GDM1 (cell line): ENCODE results near the gene ABCA4.

Source experiments
- DNase-seq: peaks from one replicate; lab custom pipeline; 2025; lab: John Stamatoyannopoulos, UW

The ABCA4 gene

DNA sequence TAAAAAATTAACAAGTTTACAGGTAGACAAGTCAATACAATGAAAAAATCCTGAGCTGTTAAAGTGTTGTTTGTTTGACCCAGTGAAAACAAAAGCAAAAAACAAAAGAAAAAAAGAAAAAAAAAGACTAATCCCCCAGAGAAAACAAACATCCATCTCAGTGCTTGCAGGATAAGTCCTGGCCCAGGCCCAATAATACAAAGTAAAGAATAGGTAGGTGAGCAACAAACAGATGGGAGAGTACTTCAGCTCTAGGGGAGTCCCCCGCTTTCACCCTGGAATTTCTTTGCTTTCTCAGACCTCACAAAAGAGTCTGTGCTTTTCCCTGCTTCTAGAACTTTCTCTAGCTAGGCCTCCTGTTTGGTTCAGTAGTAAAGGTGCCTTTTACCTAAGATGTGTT is 70.3 kb downstream of the ABCA4 start:
- no peak for DNase-seq

DNA sequence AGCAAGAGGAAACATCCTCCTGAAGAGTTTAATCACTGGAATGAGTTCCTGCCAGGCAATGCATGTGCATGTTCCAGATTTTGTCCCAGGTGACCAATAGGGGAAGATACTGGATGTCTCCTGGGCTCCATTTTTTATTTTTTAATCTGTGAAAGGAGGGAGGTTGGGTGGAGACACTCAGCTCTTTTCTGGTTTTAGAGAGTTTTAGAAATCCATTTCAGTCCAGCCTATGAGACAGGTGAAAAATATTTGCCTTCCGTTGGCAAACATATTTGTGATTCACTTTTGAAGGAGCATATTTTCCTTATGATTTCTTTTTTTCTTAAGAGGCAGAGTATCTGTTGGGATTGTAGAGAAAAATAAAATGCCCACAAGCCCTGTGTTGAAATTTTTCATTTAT is 70.7 kb downstream of the ABCA4 start:
- DNase-seq: no peak

DNA sequence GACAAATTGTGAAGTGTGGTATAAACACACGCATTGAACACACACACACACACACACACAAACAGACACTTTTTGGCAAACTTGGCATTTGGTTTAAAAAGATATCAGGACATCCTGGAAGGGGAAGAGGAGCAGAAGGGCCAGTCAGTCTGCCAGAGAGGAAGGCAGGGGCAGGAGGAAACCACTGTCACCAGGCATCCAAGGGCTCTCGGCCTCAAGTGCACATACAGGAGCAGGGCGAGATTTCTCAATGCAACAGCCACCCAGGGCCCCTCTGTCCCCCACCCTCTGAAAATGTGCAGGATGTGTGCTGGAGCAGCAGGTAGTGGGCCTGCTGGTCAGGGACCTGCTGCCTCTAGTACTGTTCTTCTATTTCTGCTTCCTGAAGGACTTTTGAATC is 71.2 kb downstream of the ABCA4 start:
- DNase-seq: no peak

DNA sequence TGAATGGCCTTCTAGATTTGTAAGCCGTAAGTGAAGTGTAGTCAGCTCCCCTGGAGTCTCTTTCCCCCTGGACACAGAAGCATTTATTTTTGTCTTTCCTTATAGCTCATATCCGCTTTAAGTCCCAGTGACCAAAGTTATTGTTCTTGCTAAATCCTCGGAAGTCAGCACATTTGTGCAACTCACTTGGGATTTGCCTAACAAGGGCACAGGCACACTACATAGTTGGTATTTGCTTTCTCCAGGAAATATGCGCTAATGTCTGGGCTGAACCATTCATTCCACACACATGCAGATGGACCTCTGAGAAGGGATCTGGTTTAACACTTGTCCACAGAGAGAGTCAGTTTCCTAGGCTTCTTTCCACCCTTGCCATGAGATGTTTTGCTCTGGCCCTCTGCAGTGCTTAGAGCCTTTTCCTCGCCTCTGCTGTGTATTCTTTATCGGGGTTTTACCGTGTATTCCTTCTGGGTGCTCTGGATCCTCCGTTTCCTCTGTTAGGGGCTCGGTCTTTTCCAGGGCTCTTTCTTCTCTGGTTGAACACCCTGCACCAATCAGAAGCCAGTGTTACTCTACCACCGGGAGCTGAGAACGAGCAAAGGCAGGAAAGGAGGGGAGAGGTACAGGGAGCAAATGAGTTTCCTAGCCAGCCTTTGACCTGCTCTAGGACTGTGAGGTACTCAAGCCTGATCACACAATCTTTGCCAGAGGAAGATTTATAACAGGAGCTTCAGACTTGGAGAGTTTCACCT is 72.4 kb downstream of the ABCA4 start:
- no peak for DNase-seq

DNA sequence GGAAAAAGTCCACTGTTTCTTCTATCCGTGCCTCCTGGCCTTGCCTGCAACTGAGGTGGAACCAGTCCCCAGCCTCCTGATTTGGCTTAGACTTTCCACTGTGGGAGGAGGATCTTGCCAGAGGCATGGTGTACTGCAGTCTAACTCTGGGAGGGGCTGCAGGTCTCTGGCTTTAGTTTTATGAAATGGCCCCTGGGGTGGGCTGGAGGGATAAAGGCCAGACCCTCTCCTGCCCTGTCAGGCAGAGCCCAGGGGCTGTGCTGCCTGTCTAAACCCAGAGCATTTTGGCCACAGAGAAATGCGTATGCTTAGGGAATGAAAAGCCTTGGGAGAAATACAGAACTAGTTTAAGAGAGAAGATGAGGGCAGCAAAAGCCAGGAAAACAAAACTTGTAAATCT is 73.0 kb downstream of the ABCA4 start:
- no peak for DNase-seq

DNA sequence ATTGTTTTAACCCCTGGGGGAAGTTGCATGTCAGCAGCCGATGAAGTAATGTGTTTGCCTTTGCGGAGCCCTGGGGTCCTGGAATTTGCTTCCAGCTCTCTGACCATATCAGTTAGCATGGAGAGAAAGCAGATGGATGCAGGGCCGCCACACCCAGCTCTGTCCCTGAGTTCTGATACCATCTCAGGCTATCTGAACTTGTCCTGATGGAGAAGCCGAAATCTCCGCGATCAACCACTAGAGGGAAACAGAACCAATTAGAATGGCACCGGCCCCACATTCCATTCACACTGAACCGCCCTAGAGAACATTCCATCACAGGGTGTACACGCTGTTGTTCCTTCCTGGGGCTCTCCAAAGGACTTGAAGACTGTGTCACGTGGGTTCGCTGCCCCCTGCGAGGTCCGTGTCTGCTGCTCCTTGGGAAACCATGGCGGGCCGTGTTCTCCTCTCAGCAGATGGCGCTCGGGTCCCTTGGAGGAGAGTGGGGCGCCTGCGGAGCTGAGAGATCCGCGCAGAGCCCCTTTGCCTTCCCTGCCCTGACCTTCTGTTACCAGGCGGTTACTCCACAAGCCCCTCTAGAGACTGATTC is 75.4 kb downstream of the ABCA4 start:
- no peak for DNase-seq

DNA sequence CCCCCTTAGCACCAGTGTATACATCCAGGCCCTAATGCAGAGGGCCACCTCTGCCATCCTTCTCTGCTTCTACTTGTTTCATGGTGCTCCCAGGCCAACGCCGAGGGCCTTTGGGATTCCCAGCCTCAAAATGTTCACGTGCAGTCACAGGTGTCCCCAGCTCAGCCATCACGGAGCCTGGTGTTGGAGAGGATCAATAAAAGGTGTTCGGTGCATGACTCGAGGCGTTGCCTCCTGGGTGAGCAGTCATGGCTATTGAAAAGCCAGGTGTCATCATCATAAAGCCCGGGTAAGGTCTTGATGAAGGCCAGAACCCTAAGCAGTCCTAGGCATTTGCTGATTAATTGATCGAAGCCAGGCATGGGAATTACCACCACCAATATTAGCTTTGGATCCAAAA is 76.1 kb downstream of the ABCA4 start:
- no peak for DNase-seq

DNA sequence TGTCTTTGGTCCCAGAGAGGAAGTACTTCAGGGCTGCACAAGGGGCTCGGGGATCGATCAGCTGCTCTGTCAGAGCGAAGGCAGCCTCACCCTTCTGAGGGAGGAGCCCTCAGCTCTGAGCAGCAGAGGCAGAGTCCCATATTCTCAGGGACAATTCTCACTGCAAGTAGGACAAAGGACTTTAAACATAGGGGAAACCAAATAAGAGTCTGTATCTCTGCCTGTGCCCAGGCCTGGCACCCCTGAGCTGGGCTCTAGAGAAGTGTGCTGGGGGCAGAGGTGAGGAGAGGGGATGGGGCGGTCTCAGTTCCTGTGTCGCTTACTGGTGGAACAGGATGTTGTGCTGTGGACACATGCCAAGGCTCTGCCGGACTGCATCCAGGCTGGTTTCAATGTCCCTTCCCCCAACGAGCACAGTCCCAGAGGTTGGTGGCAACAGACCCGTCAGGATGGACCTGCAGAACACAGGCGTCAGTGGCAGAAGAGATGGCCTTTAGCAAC is 76.6 kb downstream of the ABCA4 start:
- DNase-seq: peak; percentile 12

DNA sequence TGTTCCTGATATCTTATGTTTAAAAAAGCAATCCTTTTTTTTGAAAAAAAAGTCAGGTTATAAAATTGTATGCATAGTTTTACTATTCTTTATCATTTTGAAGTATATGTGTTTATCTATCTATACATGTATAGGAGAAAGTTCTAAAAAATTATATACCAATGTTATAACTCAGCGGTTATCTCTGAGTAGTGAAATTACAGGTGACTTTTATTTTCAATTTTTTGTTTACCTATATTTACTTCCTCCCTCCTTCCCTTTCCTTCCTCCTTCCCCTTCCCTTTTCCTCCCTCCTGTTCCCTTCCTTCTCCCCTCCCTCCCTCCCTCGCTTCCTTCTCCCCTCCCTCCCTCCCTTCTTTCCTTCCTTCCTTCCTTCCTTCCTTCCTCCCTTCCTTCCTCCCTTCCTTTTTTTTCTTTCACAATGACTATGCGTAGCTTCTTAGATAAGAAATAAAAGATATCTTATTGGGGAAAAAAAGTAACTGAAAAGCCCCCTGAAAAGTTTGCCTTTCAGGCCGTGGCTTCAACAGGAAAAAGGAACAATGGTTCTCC is 77.1 kb downstream of the ABCA4 start:
- no peak for DNase-seq

DNA sequence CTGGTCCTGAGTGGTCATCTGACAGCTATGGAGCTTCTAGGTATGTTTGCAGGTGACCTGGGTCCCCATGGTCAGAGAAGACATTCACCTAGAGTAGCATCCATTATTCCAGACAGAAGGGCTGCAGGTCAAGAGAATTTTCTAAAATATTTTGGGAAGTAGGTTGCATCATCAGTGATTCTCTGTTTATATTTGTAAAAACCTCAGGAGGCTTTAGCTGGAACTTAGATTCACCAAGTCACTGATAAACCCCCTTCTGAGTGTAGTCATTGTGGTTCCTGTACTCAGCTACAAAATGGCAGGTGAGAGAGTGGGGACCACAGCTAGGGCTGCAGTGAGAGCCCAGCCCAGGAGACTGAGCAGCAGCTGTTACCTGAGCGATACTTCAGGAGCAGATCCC is 78.6 kb downstream of the ABCA4 start:
- DNase-seq: no peak

DNA sequence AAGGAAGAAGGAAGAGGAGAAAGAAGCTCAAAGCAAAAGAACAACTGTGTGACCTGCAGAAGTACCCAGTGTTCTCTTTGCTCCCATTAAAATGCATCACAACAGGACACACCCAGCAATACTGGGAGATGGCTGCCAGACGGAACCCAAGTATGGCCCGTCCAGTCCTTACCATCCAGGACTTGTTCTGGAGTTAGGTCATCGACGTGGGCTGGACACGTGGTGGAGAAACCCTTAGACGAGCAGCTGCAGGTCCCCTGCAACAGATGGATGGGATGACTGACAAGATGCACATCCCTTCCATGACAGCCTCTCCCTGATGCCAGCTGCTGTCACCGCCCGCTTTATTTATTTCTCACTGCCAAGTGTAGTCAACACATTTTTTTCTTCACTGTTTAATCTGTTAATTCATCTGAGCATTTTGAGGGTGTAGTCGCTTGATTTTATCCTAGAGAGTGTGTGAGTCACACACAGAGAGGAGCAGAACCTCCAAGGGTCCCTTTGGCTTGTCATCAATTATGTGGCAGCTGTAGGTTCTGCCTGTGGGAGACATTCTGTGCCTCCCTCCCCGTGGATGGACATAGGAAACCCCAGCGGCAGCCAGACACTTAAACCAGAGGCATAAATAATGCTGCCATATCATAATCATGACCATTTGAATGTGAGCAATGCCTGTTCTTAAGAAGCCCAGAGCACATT is 80.9 kb downstream of the ABCA4 start:
- DNase-seq: no peak

DNA sequence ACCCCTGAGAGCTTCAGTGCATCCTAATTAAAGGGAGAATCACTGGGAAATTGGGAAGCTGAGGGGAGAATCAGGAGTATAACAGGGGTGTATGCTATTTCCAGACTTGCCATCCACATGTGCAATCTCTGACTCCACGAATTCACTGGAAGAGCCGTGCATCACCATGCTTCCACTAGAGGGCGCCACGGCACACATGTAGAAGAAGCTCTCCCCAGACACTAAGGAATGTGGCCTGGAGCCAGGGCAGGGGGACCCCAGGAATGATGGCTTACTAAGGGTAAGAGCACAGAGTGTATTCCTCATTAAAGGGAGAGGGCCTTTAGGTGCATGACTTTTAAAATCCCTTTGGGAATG is 81.5 kb downstream of the ABCA4 start:
- DNase-seq: peak; percentile 55

DNA sequence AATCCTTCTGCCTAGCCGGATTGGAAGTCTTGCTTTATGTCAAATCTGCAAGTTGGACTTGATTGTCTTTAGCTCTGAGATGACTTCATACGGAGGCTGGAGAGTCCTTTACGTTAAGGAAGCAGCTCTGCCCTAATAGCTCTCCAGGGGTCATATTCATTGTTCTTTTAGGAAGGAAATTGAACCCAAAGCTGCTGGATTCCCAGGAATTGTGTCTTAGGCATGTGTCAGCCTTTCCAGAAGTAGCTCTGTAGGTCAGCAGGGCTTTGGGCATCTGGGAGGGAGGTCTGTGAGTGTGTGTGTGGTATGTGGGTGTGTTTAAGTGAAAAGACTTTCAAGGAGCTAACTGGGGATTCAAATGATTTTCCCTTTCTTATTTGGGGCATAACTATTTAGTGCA is 82.4 kb downstream of the ABCA4 start:
- DNase-seq: no peak

DNA sequence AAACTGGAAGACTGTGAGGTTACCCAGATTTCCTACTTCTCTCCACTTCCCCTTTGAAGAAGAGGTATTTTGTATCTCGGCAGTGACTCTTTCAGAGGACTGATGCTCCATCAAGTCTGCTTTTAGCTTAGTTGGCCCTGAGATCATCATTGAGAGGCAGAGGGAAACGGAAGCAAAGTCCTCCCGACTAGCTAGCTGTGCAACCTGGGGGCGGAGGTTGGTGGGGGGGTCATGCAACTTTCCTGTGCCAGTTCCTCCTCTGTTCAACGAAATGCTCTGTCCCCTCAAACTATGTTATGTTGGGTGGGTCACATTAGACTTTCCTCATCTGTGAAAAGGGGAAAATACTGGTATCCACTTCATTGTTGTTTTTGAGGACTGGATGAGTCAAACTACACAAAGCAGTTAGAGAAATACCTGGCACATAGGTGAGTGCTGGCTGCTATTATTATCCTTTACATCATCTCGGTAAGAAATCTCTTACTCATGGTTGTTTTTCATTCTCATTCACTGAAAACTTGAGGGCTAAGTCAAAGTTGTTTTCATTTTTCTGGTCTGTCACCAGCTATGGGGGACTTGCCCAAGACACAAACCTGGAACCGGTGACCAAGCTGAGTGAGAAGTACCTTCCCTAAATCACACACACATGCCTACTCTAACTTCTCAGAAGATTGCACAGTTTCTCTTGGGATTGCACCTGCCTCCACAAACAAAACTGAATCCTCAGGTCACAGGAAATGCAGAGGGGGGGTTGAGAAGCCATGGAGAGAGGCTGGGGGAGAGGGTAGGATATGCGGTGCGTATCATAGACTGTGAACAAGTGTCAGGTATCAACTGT is 83.3 kb downstream of the ABCA4 start:
- no peak for DNase-seq

DNA sequence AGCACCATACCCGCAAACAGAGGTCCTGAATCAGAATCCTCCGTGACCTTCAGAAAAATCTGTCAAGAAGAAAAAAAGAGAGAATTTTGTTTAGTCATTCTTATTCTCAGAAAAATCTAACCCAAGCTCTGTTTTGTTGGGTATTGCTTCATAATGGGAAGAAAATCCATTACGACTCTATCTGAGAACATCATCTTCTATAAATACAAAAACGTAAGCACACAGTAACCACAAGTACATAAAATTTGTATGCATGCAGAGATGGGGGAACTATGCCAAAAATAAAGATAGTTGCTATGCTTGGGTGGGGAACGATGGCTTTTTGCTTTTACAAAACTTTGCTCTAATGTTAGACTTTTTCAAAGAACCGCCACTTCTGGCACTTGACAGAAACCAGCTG is 84.2 kb downstream of the ABCA4 start:
- no peak for DNase-seq

DNA sequence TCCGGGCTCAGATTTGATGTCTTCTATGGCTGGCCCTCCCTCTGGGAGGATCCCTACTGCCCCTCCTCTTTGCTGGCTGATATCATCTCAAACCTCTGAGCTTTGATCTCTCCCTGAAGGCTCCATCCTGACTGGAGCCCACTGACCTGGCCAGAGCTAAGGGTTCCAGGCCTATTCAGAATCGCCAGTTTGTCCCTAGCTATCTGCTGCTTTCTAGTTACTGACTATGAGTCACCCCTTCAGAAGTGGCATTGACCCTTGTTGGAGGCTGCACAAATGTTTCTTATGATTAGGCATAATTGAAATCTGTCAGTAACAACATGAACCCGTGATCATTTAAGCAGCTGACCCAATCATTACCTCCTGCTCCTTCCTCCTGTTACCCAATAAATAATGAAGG is 87.1 kb downstream of the ABCA4 start:
- no peak for DNase-seq

DNA sequence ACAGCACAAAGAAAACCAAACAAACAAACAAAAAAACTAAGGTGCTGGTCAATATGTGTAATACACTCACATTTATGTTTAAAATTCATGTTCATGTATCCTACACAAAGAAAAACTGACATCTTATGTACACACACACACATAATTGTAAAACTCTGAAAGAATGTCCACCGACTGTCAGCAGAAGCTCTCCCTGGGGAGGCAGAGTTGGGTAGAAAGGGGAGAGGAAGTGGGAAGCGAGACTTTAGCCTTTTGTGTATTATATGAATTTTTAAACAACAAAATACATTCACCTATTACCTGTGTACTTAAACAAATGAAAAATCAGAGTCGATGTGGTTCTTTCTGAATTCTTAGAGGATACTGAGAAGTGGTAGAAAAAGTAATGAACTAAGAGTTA is 88.3 kb downstream of the ABCA4 start:
- no peak for DNase-seq

DNA sequence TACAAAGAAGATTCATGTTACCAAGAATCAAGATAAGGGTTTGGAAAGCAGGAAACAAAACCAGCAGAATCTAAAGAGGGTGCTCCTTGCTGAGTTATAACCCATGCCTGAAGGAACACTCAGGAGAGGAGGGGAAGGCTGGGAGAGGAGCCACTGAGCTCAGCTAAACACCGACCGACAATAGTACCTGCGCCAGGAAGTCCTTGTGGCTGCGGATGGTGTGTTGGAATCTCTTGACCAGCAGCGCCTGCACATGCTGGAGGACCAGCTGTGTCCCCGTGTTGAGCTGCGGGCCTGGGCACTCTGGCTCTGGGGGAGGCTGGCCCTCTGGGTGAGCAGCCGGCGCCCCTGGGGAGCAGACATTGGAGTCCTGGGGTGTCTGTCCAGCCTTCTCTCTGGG is 89.4 kb downstream of the ABCA4 start:
- no peak for DNase-seq

DNA sequence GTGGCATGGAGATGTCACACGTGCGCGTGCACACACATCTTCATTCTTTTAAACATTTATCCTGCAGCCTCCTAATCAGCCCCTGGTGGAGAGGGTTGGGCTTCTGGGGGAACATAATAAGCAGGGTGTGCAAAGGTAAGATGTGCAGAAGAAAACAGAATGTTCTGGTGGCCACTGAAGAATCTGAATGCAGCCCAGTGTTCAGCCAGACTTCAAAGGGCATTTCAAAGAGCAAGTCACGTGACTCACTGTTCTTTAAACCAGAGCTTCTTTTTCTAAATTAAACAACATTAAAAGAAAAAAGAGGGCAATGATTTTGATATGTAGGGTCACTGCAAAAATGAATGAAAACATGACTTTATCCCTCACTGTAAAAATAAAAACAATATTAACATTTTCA is 89.8 kb downstream of the ABCA4 start:
- DNase-seq: no peak

DNA sequence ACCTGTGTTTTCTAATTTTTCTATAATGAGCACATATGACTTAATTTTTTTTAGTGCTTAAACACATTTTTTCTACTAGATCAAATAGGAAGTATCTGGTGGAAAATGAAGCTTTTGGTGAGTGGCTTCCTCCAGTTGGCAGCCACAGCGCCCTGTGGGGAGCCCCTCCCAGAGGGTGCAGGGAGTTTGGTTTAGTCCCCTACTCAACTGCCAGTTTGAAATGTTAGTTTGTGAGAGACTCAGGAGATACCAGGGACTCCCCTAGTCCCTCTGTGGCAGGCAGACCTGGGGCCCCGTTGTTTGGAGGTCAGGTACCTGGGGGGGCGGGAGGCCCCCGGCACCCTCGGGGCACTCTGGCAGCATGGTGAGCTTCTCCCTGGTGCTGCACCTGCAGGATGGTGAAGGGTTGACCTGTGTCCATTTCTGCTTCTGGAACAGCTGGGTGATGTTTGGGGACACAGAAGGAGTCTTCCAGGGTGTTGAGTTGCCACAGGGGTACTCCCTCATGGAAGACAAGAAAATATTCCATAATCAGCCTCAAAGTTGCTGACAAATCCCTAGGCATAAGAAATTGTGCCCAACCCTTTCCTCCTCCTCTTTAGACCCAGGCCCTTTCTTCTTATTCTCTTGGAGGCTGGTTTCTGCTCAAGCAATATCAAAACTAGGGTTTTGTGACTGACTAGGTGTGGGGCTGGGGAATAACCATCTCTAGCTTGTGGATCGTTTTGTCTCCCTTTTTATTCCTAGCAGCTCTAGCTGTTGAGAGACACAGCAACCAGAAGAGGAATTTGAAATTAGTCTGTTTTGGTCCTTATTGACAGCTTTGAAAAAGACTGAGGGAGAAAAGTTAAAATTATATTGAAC is 91.6 kb downstream of the ABCA4 start:
- DNase-seq: no peak
